Panc1 (cell line): ENCODE measurements around the gene GPATCH3. TPM values are rescaled to one million over a fixed set of nuclear protein-coding genes. Genes with fewer than 3 reads are reported as not detected.

Source experiments
- ATAC-seq: fragments of 200-7000 bp; cut with Tn5 transposase; 2 replicates; pipeline ENCODE4 v1.9.1; 2020; ENCODE audit warnings: mild to moderate bottlenecking, moderate library complexity
- BruUV-seq: library from RNA; stranded (reverse); fragments of 400-500 nt; replicated peaks from 2 replicates; lab custom pipeline; 2021; lab: Mats Ljungman, UMichigan
- CTCF ChIA-PET: fragments of 300-600 bp; sonication (Branson Sonifier 250); formaldehyde crosslinking; loops from one replicate; lab custom pipeline; 2022; ENCODE audit warnings: antibody characterized with exemption; lab: Charles Lee
- POLR2A ChIA-PET: fragments of 300-600 bp; sonication (Branson Sonifier 250); formaldehyde crosslinking; loops from one replicate; lab custom pipeline; 2022; ENCODE audit warnings: antibody characterized with exemption; lab: Charles Lee
- DNase-seq: peaks from one replicate; pipeline ENCODE4 v3.0.0-alpha.2; 2010; ENCODE audit warnings: low read depth, low spot score
- H3K27ac ChIP-seq: 2 replicates; pipeline ENCODE4 v1.5.1; 2011; ENCODE audit warnings: mild to moderate bottlenecking, low read length, inconsistent platforms
- H3K27me3 ChIP-seq: fragments of 200-500 bp; sonication (Bioruptor generic); 2 replicates; pipeline ENCODE4 v1.6.0; 2014; ENCODE audit warnings: low read length, inconsistent platforms; ENCODE audit not compliant: control insufficient read depth, insufficient read depth
- H3K36me3 ChIP-seq: fragments of 200-500 bp; sonication (Bioruptor generic); 2 replicates; pipeline ENCODE4 v1.5.1; 2014; ENCODE audit warnings: inconsistent platforms, mild to moderate bottlenecking, low read length, moderate library complexity; ENCODE audit not compliant: control insufficient read depth, insufficient read depth
- H3K4me1 ChIP-seq: 2 replicates; pipeline ENCODE4 v1.5.1; 2011; ENCODE audit warnings: inconsistent platforms, mild to moderate bottlenecking, low read length, moderate library complexity; ENCODE audit not compliant: control insufficient read depth, insufficient read depth
- H3K4me3 ChIP-seq, 2 experiments: 2 replicates each; pipeline ENCODE4 v1.5.1; 2011 to 2012; ENCODE audit warnings: low read depth in 2 of 2, low read length in 2 of 2, mild to moderate bottlenecking in 2 of 2, inconsistent platforms in 1 of 2, moderate library complexity in 1 of 2
- H3K9me3 ChIP-seq: fragments of 200-500 bp; sonication (Bioruptor generic); 2 replicates; pipeline ENCODE4 v1.5.1; 2014; ENCODE audit warnings: low read depth, mild to moderate bottlenecking, inconsistent platforms, low read length, moderate library complexity; ENCODE audit not compliant: control insufficient read depth, insufficient read depth
- POLR2AphosphoS5 ChIP-seq: IDR thresholded peaks from 2 replicates; pipeline ENCODE4 v1.6.1; 2012; ENCODE audit warnings: mild to moderate bottlenecking, low read depth, low read length, moderate library complexity
- SIN3A ChIP-seq: IDR thresholded peaks from 2 replicates; pipeline ENCODE4 v1.6.1; 2012; ENCODE audit warnings: low read depth, mild to moderate bottlenecking, low read length, moderate library complexity, borderline replicate concordance; ENCODE audit not compliant: insufficient read depth
- TCF7L2 ChIP-seq: IDR thresholded peaks from 2 replicates; pipeline ENCODE4 v1.6.1; 2011; ENCODE audit warnings: mild to moderate bottlenecking, low read depth, low read length, inconsistent platforms
- in situ Hi-C: cut with HindIII; loops from 2 replicates; pipeline ENCODE4 v1.10.0; 2016; ENCODE audit warnings: low sequenced_read_pairs, low pct_unique_long_range_greater_than_20kb
- intact Hi-C: fragments of 100-400 bp; cut with micrococcal nuclease; formaldehyde crosslinking; loops from one replicate; pipeline ENCODE4 v1.10.0; 2022; ENCODE audit not compliant: unreplicated experiment
- total RNA-seq: library from RNA; stranded (reverse); gene quantifications from one replicate; pipeline ENCODE4 v1.2.1, GENCODE V29; 2021; ENCODE audit not compliant: unreplicated experiment
- TF ChIP-seq, protein P1 (sequence below): fragments of 450-650 bp; IDR thresholded peaks from 2 replicates; pipeline ENCODE4 v1.5.1; 2017; ENCODE audit warnings: mild to moderate bottlenecking
- TF ChIP-seq, protein P2 (sequence below), 2 experiments: IDR thresholded peaks; 2 replicates each; pipeline ENCODE4 v1.6.1; 2011 to 2012; ENCODE audit warnings: low read depth in 2 of 2, control low read depth in 1 of 2, low read length in 1 of 2, mild to moderate bottlenecking in 1 of 2, moderate library complexity in 1 of 2; ENCODE audit not compliant: insufficient read depth in 1 of 2

Gene GPATCH3
- total RNA-seq, 1 experiment from 2014 or later, result 29.7 TPM

DNA sequence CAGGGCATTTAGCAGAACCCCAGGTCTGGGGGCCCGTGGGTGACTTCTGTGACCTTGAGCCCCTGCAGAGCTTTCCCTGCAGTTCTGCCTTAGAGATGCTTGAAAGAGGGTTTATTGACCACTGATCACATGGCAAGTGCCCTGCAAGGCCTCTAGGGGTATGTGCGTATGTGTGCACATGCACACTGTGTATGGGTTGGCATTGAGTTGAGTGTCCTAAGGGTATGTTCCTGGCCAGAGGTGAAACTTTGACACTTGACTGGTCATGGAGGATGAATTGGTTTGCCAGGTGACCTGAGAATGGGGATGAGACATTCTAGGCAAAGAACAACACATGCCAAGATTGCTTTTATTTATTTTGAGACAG, 38.4 kb upstream of the GPATCH3 start:
- in situ Hi-C loops (no loop called here), intact Hi-C loops (no loop called here)
- no peaks in the 10 kb centered on the region for H3K9me3 ChIP-seq
- no TSS peak for BruUV-seq
- H3K27ac ChIP-seq, result no peak overlapping the region
- no peaks in the 10 kb centered on the region for H3K27me3 ChIP-seq
- CTCF ChIA-PET, result no interaction called here
- DNase-seq (no peak), ATAC-seq (no peak)
- POLR2A ChIA-PET, result no interaction called here
- TF ChIP-seq TCF7L2, result no peak
- no peak overlapping the region for H3K4me3 ChIP-seq
- peaks cover 13% of the 10 kb centered on the region; the same call in 1 of the 2 replicates for H3K36me3 ChIP-seq
- no peaks in the 10 kb centered on the region for H3K4me1 ChIP-seq

DNA sequence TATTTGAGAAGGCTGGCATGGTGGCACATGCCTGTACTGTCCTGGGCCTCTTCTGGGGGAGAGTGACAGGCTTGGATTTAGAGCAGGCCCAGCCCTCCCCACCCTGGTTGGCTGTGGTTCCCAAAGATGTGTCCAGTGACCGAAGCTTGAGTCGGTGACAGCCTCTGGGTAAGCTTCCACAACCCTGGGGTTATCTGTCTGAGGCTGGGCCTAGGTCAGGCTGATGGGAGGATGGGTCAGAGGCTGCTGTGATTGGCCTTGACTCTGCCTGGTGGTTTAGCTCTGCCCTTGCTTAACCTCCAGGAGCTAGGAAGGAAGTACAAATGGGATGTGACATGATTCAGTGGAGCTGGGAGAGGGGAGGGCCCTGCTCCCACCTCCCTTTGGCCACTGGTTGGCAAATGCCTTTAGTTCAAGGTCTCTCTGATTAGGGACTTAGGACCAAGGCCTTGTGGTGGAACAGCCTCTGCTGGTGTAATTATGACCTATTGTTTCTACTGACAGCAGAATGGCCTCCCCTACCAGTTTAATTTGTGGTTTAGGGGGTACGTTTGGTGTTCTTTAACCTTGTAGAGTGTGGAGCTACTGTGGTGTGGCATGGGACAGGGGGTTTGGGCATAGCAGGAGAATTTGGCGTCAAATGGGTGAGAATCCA, 37.9 kb upstream of the GPATCH3 start:
- no TSS peak for BruUV-seq
- TF ChIP-seq, protein P1, sequence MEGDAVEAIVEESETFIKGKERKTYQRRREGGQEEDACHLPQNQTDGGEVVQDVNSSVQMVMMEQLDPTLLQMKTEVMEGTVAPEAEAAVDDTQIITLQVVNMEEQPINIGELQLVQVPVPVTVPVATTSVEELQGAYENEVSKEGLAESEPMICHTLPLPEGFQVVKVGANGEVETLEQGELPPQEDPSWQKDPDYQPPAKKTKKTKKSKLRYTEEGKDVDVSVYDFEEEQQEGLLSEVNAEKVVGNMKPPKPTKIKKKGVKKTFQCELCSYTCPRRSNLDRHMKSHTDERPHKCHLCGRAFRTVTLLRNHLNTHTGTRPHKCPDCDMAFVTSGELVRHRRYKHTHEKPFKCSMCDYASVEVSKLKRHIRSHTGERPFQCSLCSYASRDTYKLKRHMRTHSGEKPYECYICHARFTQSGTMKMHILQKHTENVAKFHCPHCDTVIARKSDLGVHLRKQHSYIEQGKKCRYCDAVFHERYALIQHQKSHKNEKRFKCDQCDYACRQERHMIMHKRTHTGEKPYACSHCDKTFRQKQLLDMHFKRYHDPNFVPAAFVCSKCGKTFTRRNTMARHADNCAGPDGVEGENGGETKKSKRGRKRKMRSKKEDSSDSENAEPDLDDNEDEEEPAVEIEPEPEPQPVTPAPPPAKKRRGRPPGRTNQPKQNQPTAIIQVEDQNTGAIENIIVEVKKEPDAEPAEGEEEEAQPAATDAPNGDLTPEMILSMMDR, result no peak
- no peak for TF ChIP-seq SIN3A
- TF ChIP-seq TCF7L2, result no peak
- TF ChIP-seq, protein P2, sequence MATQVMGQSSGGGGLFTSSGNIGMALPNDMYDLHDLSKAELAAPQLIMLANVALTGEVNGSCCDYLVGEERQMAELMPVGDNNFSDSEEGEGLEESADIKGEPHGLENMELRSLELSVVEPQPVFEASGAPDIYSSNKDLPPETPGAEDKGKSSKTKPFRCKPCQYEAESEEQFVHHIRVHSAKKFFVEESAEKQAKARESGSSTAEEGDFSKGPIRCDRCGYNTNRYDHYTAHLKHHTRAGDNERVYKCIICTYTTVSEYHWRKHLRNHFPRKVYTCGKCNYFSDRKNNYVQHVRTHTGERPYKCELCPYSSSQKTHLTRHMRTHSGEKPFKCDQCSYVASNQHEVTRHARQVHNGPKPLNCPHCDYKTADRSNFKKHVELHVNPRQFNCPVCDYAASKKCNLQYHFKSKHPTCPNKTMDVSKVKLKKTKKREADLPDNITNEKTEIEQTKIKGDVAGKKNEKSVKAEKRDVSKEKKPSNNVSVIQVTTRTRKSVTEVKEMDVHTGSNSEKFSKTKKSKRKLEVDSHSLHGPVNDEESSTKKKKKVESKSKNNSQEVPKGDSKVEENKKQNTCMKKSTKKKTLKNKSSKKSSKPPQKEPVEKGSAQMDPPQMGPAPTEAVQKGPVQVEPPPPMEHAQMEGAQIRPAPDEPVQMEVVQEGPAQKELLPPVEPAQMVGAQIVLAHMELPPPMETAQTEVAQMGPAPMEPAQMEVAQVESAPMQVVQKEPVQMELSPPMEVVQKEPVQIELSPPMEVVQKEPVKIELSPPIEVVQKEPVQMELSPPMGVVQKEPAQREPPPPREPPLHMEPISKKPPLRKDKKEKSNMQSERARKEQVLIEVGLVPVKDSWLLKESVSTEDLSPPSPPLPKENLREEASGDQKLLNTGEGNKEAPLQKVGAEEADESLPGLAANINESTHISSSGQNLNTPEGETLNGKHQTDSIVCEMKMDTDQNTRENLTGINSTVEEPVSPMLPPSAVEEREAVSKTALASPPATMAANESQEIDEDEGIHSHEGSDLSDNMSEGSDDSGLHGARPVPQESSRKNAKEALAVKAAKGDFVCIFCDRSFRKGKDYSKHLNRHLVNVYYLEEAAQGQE (IDR thresholded peaks at IDR 0.05; ENCODE audit: insufficient read depth in 1 of 2, low read depth in 2 of 2, low read length in 1 of 2), result no peak
- no peak for TF ChIP-seq POLR2AphosphoS5
- ChIA-PET CTCF (no interaction called here), POLR2A (no interaction called here)
- no peak overlapping the region for H3K27ac ChIP-seq
- no peaks in the 10 kb centered on the region for H3K27me3 ChIP-seq
- in situ Hi-C loops (no loop called here), intact Hi-C loops (no loop called here)
- H3K4me1 ChIP-seq, result no peaks in the 10 kb centered on the region
- H3K36me3 ChIP-seq, result peaks cover 11% of the 10 kb centered on the region; the same call in 1 of the 2 replicates
- DNase-seq, result no peak
- no peak overlapping the region for H3K4me3 ChIP-seq
- no peaks in the 10 kb centered on the region for H3K9me3 ChIP-seq
- no peak for ATAC-seq

DNA sequence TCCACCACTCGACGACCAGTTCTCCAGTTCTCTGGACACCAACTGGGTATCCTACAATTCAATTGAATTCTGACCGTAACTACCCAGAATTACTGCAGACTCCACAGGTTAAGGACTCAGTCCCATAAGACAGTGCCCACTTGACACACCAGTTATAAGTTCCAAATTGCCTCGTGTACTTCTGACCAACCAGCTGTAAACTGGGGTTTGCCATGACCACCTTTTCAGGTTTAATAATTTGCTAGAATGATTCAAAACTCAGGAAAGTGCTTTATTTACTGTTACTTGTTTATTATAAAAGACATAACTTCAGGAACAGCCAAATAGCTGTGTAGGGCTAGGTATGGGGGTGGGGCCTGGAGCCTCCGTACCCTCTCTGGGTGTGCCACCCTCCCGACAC, 36.6 kb upstream of the GPATCH3 start:
- ATAC-seq (no peak; the same call in 1 of the 2 replicates), DNase-seq (no peak)
- Histone ChIP-seq H3K27ac (no peak overlapping the region), H3K27me3 (no peaks in the 10 kb centered on the region), H3K4me1 (no peaks in the 10 kb centered on the region), H3K9me3 (no peaks in the 10 kb centered on the region), H3K4me3 (no peak overlapping the region), H3K36me3 (0 out of 2 replicates have a peak, but pooled peaks cover 4% of the 10 kb centered on the region)
- TF ChIP-seq SIN3A (no peak), POLR2AphosphoS5 (no peak), TCF7L2 (no peak)
- TF ChIP-seq, protein P1, result no peak
- TF ChIP-seq, protein P2 (IDR thresholded peaks at IDR 0.05; ENCODE audit: insufficient read depth in 1 of 2, low read depth in 2 of 2, low read length in 1 of 2), result no peak
- no TSS peak for BruUV-seq
- ChIA-PET CTCF (no interaction called here), POLR2A (no interaction called here)
- in situ Hi-C loops, result no loop called here
- intact Hi-C loops, result no loop called here
